BE2C (cell line): ENCODE measurements around the gene CRYGC.
"Not testable (repeated sequence)": the region's sequence is repeated elsewhere in the genome, so short reads cannot be mapped to it uniquely, and the experiment has no call there.

Experiments used
- DNase-seq: peaks from one replicate; pipeline ENCODE4 v3.0.0-alpha.2; 2020
- H3K27me3 ChIP-seq: fragments of 250-450 bp; sonication (Bioruptor Pico); 2 replicates; pipeline ENCODE4 v1.5.1; 2020; ENCODE audit warnings: mild to moderate bottlenecking
- H3K36me3 ChIP-seq: fragments of 250-450 bp; sonication (Bioruptor Pico); 2 replicates; pipeline ENCODE4 v1.5.1; 2020; ENCODE audit warnings: mild to moderate bottlenecking
- H3K4me1 ChIP-seq: fragments of 250-450 bp; sonication (Bioruptor Pico); 2 replicates; pipeline ENCODE4 v1.5.1; 2020
- H3K4me3 ChIP-seq: 2 replicates; pipeline ENCODE4 v1.5.1; 2011; ENCODE audit warnings: low read depth, low read length
- H3K9me3 ChIP-seq: fragments of 250-450 bp; sonication (Bioruptor Pico); 2 replicates; pipeline ENCODE4 v1.5.1; 2020
- CTCF ChIP-seq: IDR thresholded peaks from 2 replicates; pipeline ENCODE4 v1.5.1; 2012; ENCODE audit warnings: mild to moderate bottlenecking, low read depth, low read length

Gene CRYGC

DNA sequence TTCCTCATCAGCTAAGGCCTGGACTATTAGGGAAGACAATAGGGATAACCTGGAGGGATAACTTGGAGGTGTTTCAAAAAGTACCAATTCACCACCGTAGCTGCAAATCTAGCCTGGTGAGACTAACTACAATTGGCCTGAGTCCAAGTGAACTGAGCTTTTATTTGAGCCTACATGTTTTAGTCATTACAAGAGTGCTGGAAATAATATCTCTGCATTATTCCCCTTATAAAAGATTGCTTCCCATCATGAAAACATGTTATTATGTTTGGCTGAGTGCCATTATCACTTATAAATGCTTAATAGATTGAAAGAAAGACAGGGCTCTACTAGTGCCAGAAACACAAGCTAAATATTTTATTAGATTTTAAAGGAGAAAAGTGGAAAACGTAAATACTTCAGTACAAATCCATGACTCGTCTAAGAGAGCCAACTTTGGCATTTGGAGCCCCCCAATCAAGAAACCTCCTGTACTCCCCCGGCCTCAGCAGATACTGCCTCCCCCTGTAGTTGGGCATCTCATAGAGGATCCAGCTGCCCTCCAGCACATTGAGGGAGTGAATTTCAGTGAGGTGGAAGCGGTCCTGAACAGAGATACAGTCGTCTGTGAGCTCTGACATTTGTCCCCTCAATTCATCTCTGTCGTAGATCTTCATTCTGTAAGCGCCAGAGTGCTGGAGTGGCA lies 12.8 kb upstream of the CRYGC start:
- Histone ChIP-seq H3K4me3 (no peak overlapping the region), H3K36me3 (no peaks in the 10 kb centered on the region), H3K9me3 (peaks cover 3% of the 10 kb centered on the region; the same call in 1 of the 2 replicates), H3K27me3 (no peaks in the 10 kb centered on the region), H3K4me1 (peaks cover 10% of the 10 kb centered on the region)
- DNase-seq, result no peak
- TF ChIP-seq CTCF, result no peak

GRCh38 chr2:208139447-208139846 lies 9.8 kb upstream of the CRYGC start:
- no peak overlapping the region for H3K4me3 ChIP-seq
- no peaks in the 10 kb centered on the region for H3K27me3 ChIP-seq
- no peaks in the 10 kb centered on the region for H3K36me3 ChIP-seq
- H3K4me1 ChIP-seq, result peaks cover 10% of the 10 kb centered on the region
- no peak for DNase-seq
- TF ChIP-seq CTCF, result no peak
- peaks cover 3% of the 10 kb centered on the region; the same call in 1 of the 2 replicates for H3K9me3 ChIP-seq

DNA sequence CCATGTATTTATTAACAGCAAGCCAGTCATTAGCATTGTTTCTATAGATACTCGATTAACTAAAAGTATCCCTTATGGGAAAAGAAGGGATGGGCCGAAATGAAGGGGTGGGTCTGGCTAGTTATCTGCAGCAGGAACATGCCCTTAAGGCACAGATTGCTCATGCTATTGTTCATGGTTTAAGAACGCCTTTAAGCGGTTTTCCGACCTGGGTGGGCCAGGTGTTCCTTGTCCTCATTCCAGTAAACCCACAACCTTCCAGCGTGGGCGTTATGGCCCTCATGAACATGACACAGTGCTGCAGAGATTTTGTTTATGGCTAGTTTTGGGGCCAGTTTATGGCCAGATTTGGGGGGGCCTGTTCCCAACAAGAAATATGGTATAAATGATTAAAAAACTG lies 8.7 kb upstream of the CRYGC start:
- H3K9me3 ChIP-seq, H3K27me3 ChIP-seq, H3K36me3 ChIP-seq, H3K4me3 ChIP-seq, DNase-seq: not testable (repeated sequence)
- H3K4me1 ChIP-seq, result peaks cover 10% of the 10 kb centered on the region

- Histone ChIP-seq H3K4me3 (no peak overlapping the region), H3K36me3 (no peaks in the 10 kb centered on the region), H3K4me1 (no peaks in the 10 kb centered on the region), H3K9me3 (peaks cover 3% of the 10 kb centered on the region; the same call in 1 of the 2 replicates), H3K27me3 (no peaks in the 10 kb centered on the region)
- no peak for DNase-seq
- no peak for TF ChIP-seq CTCF
Observed at GRCh38 chr2:208136716-208137094, 7.1 kb upstream of the CRYGC start.

GRCh38 chr2:208135794-208136715 lies 6.4 kb upstream of the CRYGC start:
- no peak overlapping the region for H3K4me3 ChIP-seq

More at GRCh38 chr2:208135794-208136715, 6.4 kb upstream of the CRYGC start:
- H3K36me3 ChIP-seq, result no peaks in the 10 kb centered on the region
- H3K4me1 ChIP-seq, result no peaks in the 10 kb centered on the region
- H3K27me3 ChIP-seq, result no peaks in the 10 kb centered on the region
- DNase-seq, result no peak
- no peak for TF ChIP-seq CTCF
- H3K9me3 ChIP-seq, result peaks cover 3% of the 10 kb centered on the region; the same call in 1 of the 2 replicates
